ENCODE measurements around the gene PUDP. TPM values are rescaled to one million over a fixed set of nuclear protein-coding genes. Genes with fewer than 3 reads are reported as not detected.
"Not testable (repeated sequence)": the region's sequence is repeated elsewhere in the genome, so short reads cannot be mapped to it uniquely, and the experiment has no call there.

The PUDP gene
- total RNA-seq, 3 donors from 2014 or later: 6.2 to 20.3 (median 17.9) TPM

- Histone ChIP-seq H3K36me3 (no peaks in the 10 kb centered on the region), H3K4me3 (no peak overlapping the region), H3K27me3 (no peaks in the 10 kb centered on the region), H3K4me1 (no peaks in the 10 kb centered on the region), H3K27ac (no peak overlapping the region), H3K9me3 (no peaks in the 10 kb centered on the region)
- no peak for DNase-seq (ENCODE audit: low spot score in 2 of 2)
- TF ChIP-seq CTCF (IDR thresholded peaks at IDR 0.05): no peak
- TF ChIP-seq POLR2A (IDR thresholded peaks at IDR 0.05): no peak
- TF ChIP-seq POLR2AphosphoS5 (IDR thresholded peaks at IDR 0.05): no peak
- intact Hi-C loops (cut with DNase I; ENCODE audit: low total_unique reads): no loop called here
Measured at GRCh38 chrX:7045238-7045955, 102.6 kb downstream of the PUDP start.

GRCh38 chrX:7043796-7044433 lies 104.0 kb downstream of the PUDP start:
- H3K9me3 ChIP-seq; H3K4me1 ChIP-seq; H3K4me3 ChIP-seq; H3K27me3 ChIP-seq; DNase-seq (ENCODE audit: low spot score in 2 of 2); H3K36me3 ChIP-seq; intact Hi-C loops (cut with DNase I; ENCODE audit: low total_unique reads); H3K27ac ChIP-seq: not testable (repeated sequence)

- intact Hi-C loops (cut with DNase I; ENCODE audit: low total_unique reads): no loop called here
- no peak for DNase-seq (ENCODE audit: low spot score in 2 of 2)
- no peak overlapping the region for H3K27ac ChIP-seq
- no peaks in the 10 kb centered on the region for H3K36me3 ChIP-seq
- no peak overlapping the region for H3K4me3 ChIP-seq
- no peaks in the 10 kb centered on the region for H3K4me1 ChIP-seq
- no peak for TF ChIP-seq POLR2AphosphoS5 (IDR thresholded peaks at IDR 0.05)
- no peak for TF ChIP-seq CTCF (IDR thresholded peaks at IDR 0.05)
- no peak for TF ChIP-seq POLR2A (IDR thresholded peaks at IDR 0.05)
- H3K27me3 ChIP-seq: no peaks in the 10 kb centered on the region
- H3K9me3 ChIP-seq: no peaks in the 10 kb centered on the region
Measured at GRCh38 chrX:7028246-7028645, 119.7 kb downstream of the PUDP start.

- TF ChIP-seq POLR2AphosphoS5 (IDR thresholded peaks at IDR 0.05): no peak
- TF ChIP-seq CTCF (IDR thresholded peaks at IDR 0.05): no peak
- TF ChIP-seq POLR2A (IDR thresholded peaks at IDR 0.05): no peak
- Histone ChIP-seq H3K9me3 (no peaks in the 10 kb centered on the region), H3K27me3 (no peaks in the 10 kb centered on the region), H3K4me3 (no peak overlapping the region), H3K36me3 (no peaks in the 10 kb centered on the region), H3K4me1 (no peaks in the 10 kb centered on the region), H3K27ac (no peak overlapping the region)
- no peak for DNase-seq (ENCODE audit: low spot score in 2 of 2)
- intact Hi-C loops (cut with DNase I; ENCODE audit: low total_unique reads): no loop called here
Measured at GRCh38 chrX:7027071-7027470, 120.9 kb downstream of the PUDP start.

- DNase-seq (ENCODE audit: low spot score in 2 of 2); H3K9me3 ChIP-seq; H3K36me3 ChIP-seq; H3K27me3 ChIP-seq; H3K4me3 ChIP-seq; H3K27ac ChIP-seq; H3K4me1 ChIP-seq; intact Hi-C loops (cut with DNase I; ENCODE audit: low total_unique reads): not testable (repeated sequence)
Measured at GRCh38 chrX:7026365-7026764, 121.6 kb downstream of the PUDP start.

GRCh38 chrX:7025471-7025870 lies 122.5 kb downstream of the PUDP start:
- intact Hi-C loops (cut with DNase I; ENCODE audit: low total_unique reads): no loop called here
- H3K9me3 ChIP-seq: no peaks in the 10 kb centered on the region
- no peak for TF ChIP-seq POLR2AphosphoS5 (IDR thresholded peaks at IDR 0.05)
- no peak for TF ChIP-seq POLR2A (IDR thresholded peaks at IDR 0.05)
- TF ChIP-seq CTCF (IDR thresholded peaks at IDR 0.05): no peak
- no peaks in the 10 kb centered on the region for H3K4me1 ChIP-seq
- no peak overlapping the region for H3K4me3 ChIP-seq
- no peaks in the 10 kb centered on the region for H3K27me3 ChIP-seq
- no peaks in the 10 kb centered on the region for H3K36me3 ChIP-seq
- DNase-seq (ENCODE audit: low spot score in 2 of 2): no peak
- no peak overlapping the region for H3K27ac ChIP-seq
